ENCODE measurements around the gene GLYR1. TPM values are rescaled to one million over a fixed set of nuclear protein-coding genes. Genes with fewer than 3 reads are reported as not detected.

Gene GLYR1
- total and polyA plus RNA-seq, 4 donors: 18.1 to 50.2 (median 40.6) TPM

- Histone ChIP-seq H3K9ac (ENCODE audit: low read depth in 1 of 2, low read length in 2 of 2) (no peak overlapping the region), H3K27ac (ENCODE audit: low read depth in 1 of 2, low read length in 2 of 2) (no peak overlapping the region), H3K27me3 (ENCODE audit: control insufficient read depth in 4 of 4, insufficient read depth in 4 of 4, low read length in 3 of 4) (no peaks in the 10 kb centered on the region), H3K9me3 (ENCODE audit: control insufficient read depth in 4 of 4, low read length in 3 of 4) (no peaks in the 10 kb centered on the region), H3K4me1 (ENCODE audit: control insufficient read depth in 4 of 4, insufficient read depth in 4 of 4, low read length in 3 of 4) (peaks cover 0 to 8% (median 5%) of the 10 kb centered on the region in 4 donors), H3K4me3 (ENCODE audit: low read depth in 1 of 3, low read length in 3 of 3) (no peak overlapping the region), H3K36me3 (ENCODE audit: control insufficient read depth in 4 of 4, insufficient read depth in 3 of 4, low read depth in 1 of 4, low read length in 3 of 4) (peaks cover 22 to 92% (median 76%) of the 10 kb centered on the region in 4 donors)
- WGBS: 80% methylated on average over 14 of the region's 14 CpGs
- TF ChIP-seq GABPA (IDR thresholded peaks at IDR 0.05 in 1 of 2, conservative IDR thresholded peaks at IDR 0.05 in 1 of 2): no peak
- no peak for DNase-seq (ENCODE audit: low spot score)
Measured at GRCh38 chr16:4882000-4882632, 35.0 kb upstream of the GLYR1 start.

GRCh38 chr16:4880006-4880580 lies 33.0 kb upstream of the GLYR1 start:
- no peaks in the 10 kb centered on the region for H3K27me3 ChIP-seq (ENCODE audit: control insufficient read depth in 4 of 4, insufficient read depth in 4 of 4, low read length in 3 of 4)
- no peak overlapping the region for H3K4me3 ChIP-seq (ENCODE audit: low read depth in 1 of 3, low read length in 3 of 3)
- H3K9me3 ChIP-seq (ENCODE audit: control insufficient read depth in 4 of 4, low read length in 3 of 4): no peaks in the 10 kb centered on the region
- WGBS: 95% methylated on average over 17 of the region's 17 CpGs
- H3K36me3 ChIP-seq (ENCODE audit: control insufficient read depth in 4 of 4, insufficient read depth in 3 of 4, low read depth in 1 of 4, low read length in 3 of 4): peaks cover 24 to 91% (median 67%) of the 10 kb centered on the region in 4 donors
- TF ChIP-seq FOXA2 (IDR thresholded peaks at IDR 0.05) (no peak), YY1 (IDR thresholded peaks at IDR 0.05) (no peak)
- DNase-seq (ENCODE audit: low spot score): no peak
- H3K4me1 ChIP-seq (ENCODE audit: control insufficient read depth in 4 of 4, insufficient read depth in 4 of 4, low read length in 3 of 4): peaks cover 0 to 8% (median 5%) of the 10 kb centered on the region in 4 donors
- no peak overlapping the region for H3K9ac ChIP-seq (ENCODE audit: low read depth in 1 of 2, low read length in 2 of 2)
- H3K27ac ChIP-seq (ENCODE audit: low read depth in 1 of 2, low read length in 2 of 2): no peak overlapping the region

GRCh38 chr16:4879049-4879448 lies 32.0 kb upstream of the GLYR1 start:
- Histone ChIP-seq H3K9me3 (ENCODE audit: control insufficient read depth in 4 of 4, low read length in 3 of 4) (no peaks in the 10 kb centered on the region), H3K4me1 (ENCODE audit: control insufficient read depth in 4 of 4, insufficient read depth in 4 of 4, low read length in 3 of 4) (peaks cover 0 to 8% (median 5%) of the 10 kb centered on the region in 4 donors), H3K4me3 (ENCODE audit: low read depth in 1 of 3, low read length in 3 of 3) (no peak overlapping the region), H3K36me3 (ENCODE audit: control insufficient read depth in 4 of 4, insufficient read depth in 3 of 4, low read depth in 1 of 4, low read length in 3 of 4) (peaks cover 24 to 91% (median 68%) of the 10 kb centered on the region in 4 donors), H3K27ac (ENCODE audit: low read depth in 1 of 2, low read length in 2 of 2) (no peak overlapping the region), H3K9ac (ENCODE audit: low read depth in 1 of 2, low read length in 2 of 2) (no peak overlapping the region), H3K27me3 (ENCODE audit: control insufficient read depth in 4 of 4, insufficient read depth in 4 of 4, low read length in 3 of 4) (no peaks in the 10 kb centered on the region)
- DNase-seq (ENCODE audit: low spot score): no peak
- TF ChIP-seq ZBTB33 (IDR thresholded peaks at IDR 0.05) (no peak), SP1 (IDR thresholded peaks at IDR 0.05) (no peak), HNF4G (IDR thresholded peaks at IDR 0.05) (no peak), FOXA2 (IDR thresholded peaks at IDR 0.05) (no peak), EGR1 (IDR thresholded peaks at IDR 0.05; ENCODE audit: low read depth in 2 of 2) (no peak), RAD21 (IDR thresholded peaks at IDR 0.05) (no peak), ATF3 (IDR thresholded peaks at IDR 0.05) (no peak), NR2F2 (IDR thresholded peaks at IDR 0.05) (no peak), HNF4A (conservative IDR thresholded peaks at IDR 0.05) (no peak)
- 73% methylated on average over 4 of the region's 4 CpGs for WGBS

GRCh38 chr16:4877380-4877685 lies 30.2 kb upstream of the GLYR1 start:
- WGBS: 90% methylated on average over 14 of the region's 14 CpGs
- Histone ChIP-seq H3K27me3 (ENCODE audit: control insufficient read depth in 4 of 4, insufficient read depth in 4 of 4, low read length in 3 of 4) (no peaks in the 10 kb centered on the region), H3K4me3 (ENCODE audit: low read depth in 1 of 3, low read length in 3 of 3) (no peak overlapping the region), H3K9ac (ENCODE audit: low read depth in 1 of 2, low read length in 2 of 2) (no peak overlapping the region), H3K4me1 (ENCODE audit: control insufficient read depth in 4 of 4, insufficient read depth in 4 of 4, low read length in 3 of 4) (peaks cover 0 to 1% (median 0%) of the 10 kb centered on the region in 4 donors), H3K36me3 (ENCODE audit: control insufficient read depth in 4 of 4, insufficient read depth in 3 of 4, low read depth in 1 of 4, low read length in 3 of 4) (peaks cover 20 to 89% (median 68%) of the 10 kb centered on the region in 4 donors), H3K27ac (ENCODE audit: low read depth in 1 of 2, low read length in 2 of 2) (no peak overlapping the region), H3K9me3 (ENCODE audit: control insufficient read depth in 4 of 4, low read length in 3 of 4) (no peaks in the 10 kb centered on the region)
- TF ChIP-seq MAX (IDR thresholded peaks at IDR 0.05): no peak
- TF ChIP-seq SP1 (IDR thresholded peaks at IDR 0.05): no peak
- no peak for TF ChIP-seq RXRA (IDR thresholded peaks at IDR 0.05)
- TF ChIP-seq ZBTB33 (IDR thresholded peaks at IDR 0.05): no peak
- no peak for TF ChIP-seq FOXA1 (IDR thresholded peaks at IDR 0.05)
- no peak for TF ChIP-seq ATF3 (IDR thresholded peaks at IDR 0.05)
- TF ChIP-seq FOXA2 (IDR thresholded peaks at IDR 0.05): no peak
- TF ChIP-seq TAF1 (conservative IDR thresholded peaks at IDR 0.05): no peak
- no peak for TF ChIP-seq GABPA (IDR thresholded peaks at IDR 0.05 in 1 of 2, conservative IDR thresholded peaks at IDR 0.05 in 1 of 2)
- TF ChIP-seq RAD21 (IDR thresholded peaks at IDR 0.05): no peak
- no peak for DNase-seq (ENCODE audit: low spot score)
